ENCODE measurements around the gene MTUS2. TPM values are rescaled to one million over a fixed set of nuclear protein-coding genes. Genes with fewer than 3 reads are reported as not detected.

The MTUS2 gene
- total and polyA plus RNA-seq, 2 of the 8 experiments (the other 6 are each of a cell fraction or from before 2014, with no cell fraction given) = 0.18 to 0.80 TPM

DNA sequence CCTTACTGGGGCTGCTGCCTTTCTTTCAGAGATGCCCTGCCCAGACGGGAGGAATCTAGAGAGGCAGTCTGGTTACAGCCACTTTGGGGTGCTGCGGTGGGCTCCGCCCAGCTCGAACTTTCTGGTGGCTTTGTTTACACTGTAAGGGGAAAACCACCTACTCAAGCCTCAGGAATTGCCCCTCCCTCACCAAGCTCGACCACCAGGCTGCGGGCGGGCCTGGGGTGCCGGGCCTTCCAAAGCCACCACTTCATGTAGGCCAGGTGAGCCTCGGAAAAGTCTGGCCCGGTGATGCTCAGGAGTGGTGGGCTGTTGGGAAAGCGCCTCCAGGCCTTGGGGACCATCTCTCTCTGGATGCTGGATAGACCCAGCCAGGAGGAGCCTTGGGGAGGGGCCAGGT is 218.6 kb downstream of the MTUS2 start:
- no peaks in the 10 kb centered on the region for H3K36me3 ChIP-seq (ENCODE audit: control insufficient read depth in 2 of 4, insufficient read depth in 4 of 4, low read length in 3 of 4)
- H2BK20ac ChIP-seq (ENCODE audit: low read length) = no peak overlapping the region
- H3K79me1 ChIP-seq (ENCODE audit: low read depth, low read length) = no peaks in the 10 kb centered on the region
- CTCF ChIA-PET (ENCODE audit: partially characterized antibody) = no interaction called here
- no peaks in the 10 kb centered on the region for H3K23me2 ChIP-seq (ENCODE audit: low read depth, low read length)
- no peak overlapping the region for H4K8ac ChIP-seq (ENCODE audit: extremely low read depth, insufficient read depth, low read length)
- no peak overlapping the region for H3K9ac ChIP-seq (replicated peaks in 1 of 4; ENCODE audit: extremely low read depth in 1 of 4, low read depth in 3 of 4, low read length in 3 of 4)
- H2BK5ac ChIP-seq (ENCODE audit: low read depth, low read length) = no peak overlapping the region
- POLR2A ChIA-PET (ENCODE audit: partially characterized antibody) = no interaction called here
- DNase-seq (ENCODE audit: low read depth in 1 of 2, low spot score in 2 of 2) (no peak), FAIRE-seq (no peak)
- H3K4me2 ChIP-seq (ENCODE audit: insufficient read depth in 1 of 2, low read depth in 2 of 2, low read length in 2 of 2) = no peak overlapping the region
- H4K91ac ChIP-seq (replicated peaks; ENCODE audit: insufficient read length, low read length) = no peak overlapping the region
- H3K27me3 ChIP-seq (replicated peaks in 1 of 4; ENCODE audit: control insufficient read depth in 3 of 4, extremely low read depth in 1 of 4, insufficient read depth in 3 of 4, low read length in 3 of 4) = no peaks in the 10 kb centered on the region
- H4K5ac ChIP-seq (ENCODE audit: insufficient read length, low read depth, low read length) = no peak overlapping the region
- H2BK15ac ChIP-seq (ENCODE audit: low read length) = no peak overlapping the region
- H2BK12ac ChIP-seq (ENCODE audit: low read depth, low read length) = no peak overlapping the region
- H3K4ac ChIP-seq (replicated peaks; ENCODE audit: insufficient read length, low read depth, low read length) = no peak overlapping the region
- H3K14ac ChIP-seq (ENCODE audit: insufficient read length) = no peak overlapping the region
- no peaks in the 10 kb centered on the region; a peak in 1 of 4 replicates for H3K9me3 ChIP-seq (ENCODE audit: insufficient read depth in 2 of 2, low read depth in 1 of 2, low read length in 1 of 2)
- H3K23ac ChIP-seq (ENCODE audit: insufficient read length) = no peak overlapping the region
- H2AFZ ChIP-seq (ENCODE audit: low read length) = no peak overlapping the region
- H2AK5ac ChIP-seq (ENCODE audit: low read depth, low read length) = no peak overlapping the region
- H3K27ac ChIP-seq (ENCODE audit: low read depth, low read length) = no peak overlapping the region
- no peaks in the 10 kb centered on the region for H4K20me1 ChIP-seq (replicated peaks in 1 of 2; ENCODE audit: control insufficient read depth in 1 of 2, insufficient read depth in 2 of 2, low read length in 2 of 2)
- H3K56ac ChIP-seq (replicated peaks; ENCODE audit: insufficient read length, low read depth, low read length) = no peak overlapping the region
- no peaks in the 10 kb centered on the region for H3K4me1 ChIP-seq (replicated peaks in 1 of 4; ENCODE audit: control insufficient read depth in 3 of 4, insufficient read depth in 4 of 4, low read length in 3 of 4)
- H2BK120ac ChIP-seq (replicated peaks; ENCODE audit: low read depth, low read length) = no peak overlapping the region
- H3K79me2 ChIP-seq (ENCODE audit: control insufficient read depth in 1 of 2, insufficient read depth in 2 of 2, low read length in 2 of 2) = no peaks in the 10 kb centered on the region
- H3K18ac ChIP-seq (ENCODE audit: extremely low read depth, low read length) = no peak overlapping the region
- 93% methylated on average over 10 of the region's 11 CpGs; no CpG with 5 or more reads in 1 of the 2 experiments for WGBS, 2 experiments (ENCODE audit: extremely low coverage in 1 of 2, insufficient coverage in 1 of 2, insufficient read length in 1 of 2, insufficient replicate concordance in 2 of 2, low coverage in 1 of 2, low lambda C conversion rate in 2 of 2, missing lambda C conversion rate in 1 of 2)
- H3K4me3 ChIP-seq (ENCODE audit: extremely low read depth in 1 of 4, insufficient read depth in 2 of 4, low read depth in 3 of 4, low read length in 4 of 4) = no peak overlapping the region
- TF ChIP-seq CHD2 (IDR thresholded peaks at IDR 0.05; ENCODE audit: low read length) (no peak), RFX5 (IDR thresholded peaks at IDR 0.05; ENCODE audit: borderline replicate concordance, low read depth, low read length) (no peak), ZNF274 (IDR thresholded peaks at IDR 0.05; ENCODE audit: borderline replicate concordance, extremely low read depth, low read length) (no peak), POU5F1 (IDR thresholded peaks at IDR 0.05; ENCODE audit: low read depth, low read length) (no peak), POLR2A (IDR thresholded peaks at IDR 0.05; ENCODE audit: control extremely low read depth in 1 of 2, low read depth in 2 of 2, low read length in 2 of 2) (no peak), GABPA (IDR thresholded peaks at IDR 0.05; ENCODE audit: borderline replicate concordance, insufficient read depth, low read length) (no peak), HDAC6 (IDR thresholded peaks at IDR 0.05; ENCODE audit: low read depth, low read length) (no peak), TBP (IDR thresholded peaks at IDR 0.05; ENCODE audit: low read depth, low read length) (no peak), TCF12 (IDR thresholded peaks at IDR 0.05; ENCODE audit: low read depth, low read length) (no peak), SUZ12 (IDR thresholded peaks at IDR 0.05; ENCODE audit: low read length) (no peak), KDM5A (IDR thresholded peaks at IDR 0.05; ENCODE audit: low read length) (no peak), SIX5 (IDR thresholded peaks at IDR 0.05; ENCODE audit: low read depth, low read length) (no peak)
- TF ChIP-seq, protein P1, sequence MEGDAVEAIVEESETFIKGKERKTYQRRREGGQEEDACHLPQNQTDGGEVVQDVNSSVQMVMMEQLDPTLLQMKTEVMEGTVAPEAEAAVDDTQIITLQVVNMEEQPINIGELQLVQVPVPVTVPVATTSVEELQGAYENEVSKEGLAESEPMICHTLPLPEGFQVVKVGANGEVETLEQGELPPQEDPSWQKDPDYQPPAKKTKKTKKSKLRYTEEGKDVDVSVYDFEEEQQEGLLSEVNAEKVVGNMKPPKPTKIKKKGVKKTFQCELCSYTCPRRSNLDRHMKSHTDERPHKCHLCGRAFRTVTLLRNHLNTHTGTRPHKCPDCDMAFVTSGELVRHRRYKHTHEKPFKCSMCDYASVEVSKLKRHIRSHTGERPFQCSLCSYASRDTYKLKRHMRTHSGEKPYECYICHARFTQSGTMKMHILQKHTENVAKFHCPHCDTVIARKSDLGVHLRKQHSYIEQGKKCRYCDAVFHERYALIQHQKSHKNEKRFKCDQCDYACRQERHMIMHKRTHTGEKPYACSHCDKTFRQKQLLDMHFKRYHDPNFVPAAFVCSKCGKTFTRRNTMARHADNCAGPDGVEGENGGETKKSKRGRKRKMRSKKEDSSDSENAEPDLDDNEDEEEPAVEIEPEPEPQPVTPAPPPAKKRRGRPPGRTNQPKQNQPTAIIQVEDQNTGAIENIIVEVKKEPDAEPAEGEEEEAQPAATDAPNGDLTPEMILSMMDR (IDR thresholded peaks at IDR 0.05; ENCODE audit: control extremely low read depth in 1 of 3, insufficient read depth in 1 of 3, low read depth in 1 of 3, low read length in 3 of 3) = no peak
